HG03457 (cell line): ENCODE results near the gene S100P.
"Not testable (repeated sequence)": the region's sequence is repeated elsewhere in the genome, so short reads cannot be mapped to it uniquely, and the experiment has no call there.

Experiments
- ATAC-seq: cut with Tn5 transposase; IDR thresholded peaks from one replicate; pipeline ENCODE4 v1.9.1; 2021; ENCODE audit warnings: moderate number of reproducible peaks; ENCODE audit not compliant: unreplicated experiment

S100P gene

DNA sequence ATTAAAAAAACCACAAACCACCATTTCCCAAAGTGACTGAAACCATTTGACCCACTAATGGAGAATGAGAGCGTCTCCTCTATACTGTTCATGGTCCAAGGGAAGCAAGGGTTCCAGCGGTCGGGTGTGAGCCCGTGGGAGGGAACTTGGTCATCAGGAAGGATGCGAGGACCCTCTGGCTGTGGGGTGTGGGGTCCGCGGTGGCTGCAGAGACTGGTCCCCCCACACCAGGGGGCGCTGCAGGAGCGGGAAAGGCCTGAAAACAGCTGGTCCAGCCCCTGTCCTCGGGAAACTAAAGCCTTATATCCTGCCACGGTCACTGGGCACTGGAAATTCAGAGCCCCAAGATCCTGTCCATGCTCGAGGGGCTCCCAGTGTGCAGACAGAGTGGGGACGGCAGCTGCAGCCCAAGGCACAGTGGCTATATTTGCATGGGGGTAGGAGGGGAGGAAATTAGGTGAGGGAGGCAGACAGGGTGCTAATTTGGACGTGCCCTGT is 26.6 kb downstream of the S100P start:
- no peak for ATAC-seq

GRCh38 chr4:6721121-6721520 is 27.4 kb downstream of the S100P start:
- ATAC-seq = no peak

DNA sequence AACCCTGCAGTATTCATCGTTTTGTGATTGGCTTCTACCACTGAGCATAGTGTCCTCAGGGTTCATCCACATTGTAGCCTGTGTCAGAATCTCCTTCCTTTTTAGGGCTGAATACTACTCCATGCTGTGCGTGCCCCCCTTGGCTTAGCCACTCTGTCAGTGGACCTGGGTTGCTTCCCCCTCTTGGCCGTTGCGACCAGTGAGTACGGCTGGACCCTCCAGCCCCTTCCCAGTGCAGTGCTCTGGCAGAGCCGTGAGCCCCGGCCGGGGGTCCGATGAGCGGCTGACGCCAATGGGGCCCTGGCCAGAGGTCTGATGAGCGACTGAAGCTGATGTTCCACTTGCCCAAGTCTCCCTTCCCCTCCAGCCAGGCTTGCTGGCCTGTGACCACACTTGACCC is 29.2 kb downstream of the S100P start:
- ATAC-seq = no peak

GRCh38 chr4:6723851-6724250 is 30.2 kb downstream of the S100P start:
- no peak for ATAC-seq

DNA sequence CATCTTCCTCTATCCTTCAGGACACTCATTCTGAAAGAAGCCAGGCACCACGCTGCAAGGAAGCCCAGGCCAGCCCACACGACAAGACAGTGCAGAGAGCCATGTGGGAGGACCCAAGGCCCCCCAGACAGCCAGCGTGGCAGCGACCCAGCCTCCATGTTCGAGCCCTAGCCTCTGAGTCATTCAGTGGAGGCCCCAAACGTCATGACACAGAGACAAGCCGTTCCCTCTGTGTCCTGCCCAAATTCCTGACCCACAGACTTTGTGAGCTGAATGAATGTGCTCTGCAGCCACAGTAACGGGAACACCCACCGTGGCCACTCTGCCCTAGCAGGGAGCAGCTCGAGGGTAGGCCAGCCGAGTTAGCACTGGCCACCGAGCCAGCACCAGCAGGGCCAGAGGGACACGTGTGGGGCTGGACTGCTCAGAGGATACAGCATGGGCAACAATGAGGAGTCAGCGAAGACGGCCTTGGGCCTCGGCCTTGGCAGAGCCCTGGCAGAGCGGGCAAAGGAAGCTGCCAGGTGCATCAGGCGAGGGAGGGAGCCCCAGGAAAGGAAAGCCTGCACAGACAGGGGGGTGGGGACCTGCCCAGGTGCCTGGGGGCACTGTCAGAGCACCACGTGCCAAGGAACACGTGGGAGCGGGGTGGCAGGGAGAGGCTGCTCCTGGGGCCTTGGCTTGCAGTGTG is 30.9 kb downstream of the S100P start:
- ATAC-seq = no peak

- not testable (repeated sequence) for ATAC-seq
Observed at GRCh38 chr4:6725427-6725961, 31.8 kb downstream of the S100P start.

DNA sequence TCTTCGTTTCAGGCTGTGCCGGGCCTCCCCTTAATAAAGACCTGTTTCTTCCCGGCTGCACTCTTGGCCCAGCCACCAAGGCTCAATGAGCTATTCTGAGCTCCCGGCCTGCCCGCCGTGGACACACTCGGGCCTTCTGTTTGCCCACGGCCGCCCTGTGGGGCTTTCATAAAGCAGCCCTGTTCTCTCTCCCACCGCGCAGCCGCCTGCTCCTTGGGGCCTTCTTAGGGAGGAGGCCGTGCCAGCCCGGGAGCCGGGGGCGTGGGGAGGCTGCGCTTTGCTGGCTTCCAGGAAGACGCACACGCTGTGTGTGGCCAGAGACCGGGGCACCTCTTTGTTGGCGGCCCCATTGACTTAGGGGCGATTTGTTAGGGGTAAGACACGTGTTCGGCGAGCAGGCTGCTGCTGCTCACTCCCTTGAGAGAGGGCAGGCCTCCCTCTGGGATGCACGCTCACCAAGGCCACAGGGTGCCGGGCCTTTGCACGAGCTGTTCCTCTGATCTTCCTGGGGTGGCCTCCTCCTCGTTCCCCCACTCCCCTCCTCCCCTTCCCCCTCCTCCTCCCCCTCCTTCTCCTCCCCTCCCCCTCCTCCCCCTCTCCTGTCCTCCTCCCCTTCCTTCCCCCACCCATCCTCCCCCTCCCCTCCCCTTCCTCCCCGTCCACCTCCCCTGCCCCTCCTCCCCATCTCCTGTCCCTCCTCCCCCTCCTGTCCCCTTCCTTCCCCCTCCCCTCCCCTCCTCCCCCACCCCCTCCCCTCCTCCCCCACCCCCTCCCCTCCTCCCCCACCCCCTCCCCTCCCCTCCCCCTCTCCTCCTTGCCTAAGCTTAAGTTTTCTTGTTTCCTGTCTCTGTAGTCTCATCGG is 33.6 kb downstream of the S100P start:
- no peak for ATAC-seq

DNA sequence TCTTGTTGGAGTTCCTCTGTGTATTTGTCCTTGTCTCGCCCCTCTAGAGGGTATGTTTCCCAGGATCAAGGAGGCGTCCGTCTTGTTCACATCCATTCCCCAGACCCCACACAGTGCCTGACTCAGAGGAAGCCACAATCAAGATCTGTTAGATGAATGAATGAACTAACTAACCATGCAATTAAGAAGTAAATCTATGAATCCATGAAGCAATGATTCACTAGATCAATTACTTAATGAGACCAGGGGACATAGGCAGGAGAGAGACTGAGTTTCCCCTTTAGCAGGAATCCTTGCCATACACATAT is 34.2 kb downstream of the S100P start:
- no peak for ATAC-seq

DNA sequence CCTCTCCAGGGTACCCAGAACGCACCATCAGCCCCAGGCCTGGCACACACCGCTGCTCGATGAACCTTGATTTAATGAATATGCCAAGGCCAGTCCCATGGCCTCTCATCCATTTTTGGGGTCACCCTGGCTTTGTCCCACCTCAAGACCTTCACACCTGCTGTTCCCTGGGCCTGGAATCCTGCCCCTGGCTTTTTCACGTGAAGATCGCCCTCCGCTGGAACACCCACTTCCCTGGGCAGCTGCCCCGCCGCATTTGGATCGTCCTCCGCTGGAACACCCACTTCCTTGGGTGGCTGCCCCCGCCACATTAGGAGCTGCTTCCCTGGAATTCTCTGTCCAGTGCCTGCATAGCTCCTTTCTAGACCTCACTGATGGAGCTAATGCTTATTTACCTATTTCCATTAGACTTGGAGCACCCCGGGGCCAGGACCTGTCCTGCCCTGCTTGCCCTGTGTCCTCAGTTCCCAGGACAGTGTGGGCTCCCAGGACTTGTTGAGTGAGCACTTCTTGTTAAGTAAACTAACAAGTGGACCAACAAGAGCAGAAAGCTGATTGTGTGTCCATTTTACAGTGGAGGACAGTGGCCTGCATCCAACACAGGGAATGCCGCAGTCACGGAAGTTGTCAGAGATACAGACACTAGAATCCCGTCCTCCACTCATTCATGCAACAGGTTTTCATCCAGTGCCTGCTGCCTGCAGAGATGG is 34.8 kb downstream of the S100P start:
- no peak for ATAC-seq

- ATAC-seq = no peak
Observed at GRCh38 chr4:6730603-6731317, 37.1 kb downstream of the S100P start.

DNA sequence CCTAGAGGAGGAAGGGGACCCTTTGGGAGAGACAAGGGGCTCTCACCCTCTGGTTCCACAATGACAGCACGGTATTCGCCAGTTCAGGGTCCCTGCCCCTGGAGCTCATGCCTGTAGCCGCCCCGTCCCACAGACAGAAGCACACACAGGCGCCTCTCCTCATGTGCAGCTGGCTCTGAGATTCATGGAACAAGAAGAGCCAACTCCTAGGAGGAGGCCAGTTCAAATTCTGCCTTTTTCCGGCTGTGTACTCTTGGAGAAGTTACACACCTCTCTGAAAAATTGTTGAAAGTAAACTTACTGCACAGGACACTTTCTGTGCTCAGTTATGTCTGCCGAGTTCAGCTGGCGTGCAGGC is 37.6 kb downstream of the S100P start:
- ATAC-seq = no peak

DNA sequence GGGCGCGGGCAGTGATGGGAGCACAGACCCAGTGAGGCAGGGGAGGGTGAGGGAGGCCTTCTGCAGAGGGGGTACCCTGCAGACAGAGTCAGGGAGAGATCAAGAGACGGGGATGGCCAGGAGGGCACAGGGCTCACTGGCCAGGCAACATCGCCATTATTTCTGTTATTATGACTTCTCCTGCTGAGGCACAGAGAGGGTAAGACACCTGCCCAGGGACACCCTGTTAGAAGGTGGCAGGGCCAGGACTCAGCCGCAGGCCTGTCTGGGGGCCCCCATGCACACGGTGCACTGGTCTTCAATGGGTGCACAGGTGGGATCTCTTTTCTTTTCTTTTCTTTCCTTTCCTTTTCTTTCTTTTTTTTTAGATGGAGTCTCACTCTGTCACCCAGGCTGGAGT is 38.1 kb downstream of the S100P start:
- ATAC-seq = no peak

- no peak for ATAC-seq
Observed at GRCh38 chr4:6732441-6733357, 39.0 kb downstream of the S100P start.

GRCh38 chr4:6733358-6734164 is 39.9 kb downstream of the S100P start:
- ATAC-seq = no peak

DNA sequence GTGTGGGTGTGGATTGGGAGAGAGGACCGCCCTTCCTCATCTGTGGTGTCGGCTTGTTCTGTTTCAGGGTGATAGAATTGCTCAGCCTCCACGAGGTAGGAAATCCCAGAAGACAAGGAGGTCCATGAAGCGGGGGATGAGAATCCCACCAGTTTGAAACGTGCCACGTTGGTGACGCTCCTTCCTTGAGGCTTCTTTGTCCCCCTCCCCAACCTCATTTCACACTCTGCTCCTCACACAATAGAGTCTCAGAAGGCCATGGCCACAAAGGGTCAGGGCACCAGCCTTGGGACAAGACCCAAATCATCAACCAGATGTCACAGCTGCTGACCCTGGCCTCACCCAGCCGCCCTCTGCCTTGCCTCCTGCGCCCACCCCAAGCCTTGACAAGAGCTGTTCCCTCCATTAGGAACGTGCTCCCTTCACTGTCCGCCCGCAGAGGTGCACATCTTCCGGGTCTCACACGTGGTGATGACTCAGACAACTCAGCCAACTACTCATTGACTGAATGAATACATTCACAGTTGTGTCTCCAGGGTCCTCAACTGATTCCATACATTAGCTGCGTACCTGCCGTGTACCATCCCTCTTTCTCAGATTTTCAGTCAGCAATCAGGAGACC is 40.6 kb downstream of the S100P start:
- ATAC-seq = no peak

DNA sequence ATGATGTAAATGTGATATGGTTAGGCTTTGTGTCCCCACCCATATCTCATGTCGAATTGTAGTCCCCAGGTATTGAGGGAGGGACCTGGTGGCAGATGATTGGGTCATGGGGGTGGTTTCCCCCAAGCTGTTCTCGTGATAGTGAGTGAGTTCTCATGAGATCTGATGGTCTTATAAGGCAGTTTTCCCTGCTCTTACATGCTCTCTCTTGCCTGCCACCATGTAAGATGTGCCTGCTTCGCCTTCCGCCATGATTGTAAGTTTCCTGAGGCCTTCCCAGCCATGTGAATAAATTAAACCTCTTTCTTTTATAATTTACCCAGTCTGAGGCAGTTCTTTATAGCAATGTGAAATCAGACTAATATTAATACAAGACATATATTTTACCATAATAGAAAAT is 46.2 kb downstream of the S100P start:
- no peak for ATAC-seq

GRCh38 chr4:6740347-6740746 is 46.7 kb downstream of the S100P start:
- no peak for ATAC-seq

DNA sequence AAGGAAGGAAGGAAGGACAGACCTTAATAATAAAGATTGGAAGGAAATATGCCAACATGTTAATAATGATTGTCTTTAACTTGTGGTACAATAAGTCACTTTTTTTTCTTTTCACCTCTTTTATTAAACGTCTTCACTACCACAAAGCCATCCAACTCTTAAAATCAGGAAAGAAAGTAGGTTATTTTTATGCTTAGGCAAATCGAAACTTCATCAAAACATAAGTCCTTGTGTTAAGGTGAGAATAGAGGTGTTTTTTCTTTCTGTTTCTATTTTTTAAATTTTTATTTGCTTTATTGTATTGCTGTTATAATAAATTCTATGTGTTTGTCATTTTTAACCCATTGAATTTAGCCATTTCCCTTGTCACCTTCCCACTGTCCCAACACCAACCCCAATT is 48.8 kb downstream of the S100P start:
- ATAC-seq = no peak

DNA sequence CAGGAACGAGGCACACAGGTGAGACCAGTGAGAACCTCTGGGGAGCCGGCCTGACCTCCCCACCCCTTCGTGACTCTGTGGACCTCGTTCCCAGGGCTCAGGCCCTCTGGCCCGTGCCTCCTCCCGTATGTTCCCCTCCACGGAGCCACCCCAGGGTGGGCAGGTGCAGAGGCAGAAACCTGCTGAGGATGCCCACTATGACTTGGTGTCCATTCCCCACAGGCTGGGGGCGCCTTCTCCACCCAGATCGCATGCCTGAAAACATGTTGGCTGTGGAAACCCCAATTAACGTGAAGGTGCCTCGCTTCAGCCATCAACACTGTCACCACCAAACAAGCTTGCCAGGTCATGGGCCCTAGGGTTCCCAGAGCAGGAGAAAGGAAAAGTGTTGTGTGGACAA is 49.3 kb downstream of the S100P start:
- no peak for ATAC-seq
